Parathyroid adenoma (tissue), 2 donors: ENCODE data around the gene PLEKHG7.

ENCODE experiments used
- H2AFZ ChIP-seq: fragments of 300-600 bp; sonication (generic); one replicate; pipeline ENCODE4 v1.7.0; 2017; ENCODE audit warnings: antibody characterized with exemption, mild to moderate bottlenecking
- H3K27ac ChIP-seq: fragments of 300-600 bp; sonication (generic); one replicate; pipeline ENCODE4 v1.7.0; 2017
- H3K27me3 ChIP-seq: fragments of 300-600 bp; sonication (generic); one replicate; pipeline ENCODE4 v1.7.0; 2017; ENCODE audit warnings: low read length; ENCODE audit not compliant: control insufficient read depth, insufficient read depth
- H3K36me3 ChIP-seq: fragments of 300-600 bp; sonication (generic); one replicate; pipeline ENCODE4 v1.7.0; 2017; ENCODE audit warnings: low read length; ENCODE audit not compliant: control insufficient read depth, insufficient read depth
- H3K4me1 ChIP-seq: fragments of 300-600 bp; sonication (generic); one replicate; pipeline ENCODE4 v1.7.0; 2017; ENCODE audit warnings: control low read depth
- H3K4me2 ChIP-seq: fragments of 300-600 bp; sonication (generic); one replicate; pipeline ENCODE4 v1.7.0; 2017; ENCODE audit warnings: low read length
- H3K4me3 ChIP-seq: fragments of 300-600 bp; sonication (generic); one replicate; pipeline ENCODE4 v1.7.0; 2017; ENCODE audit warnings: low read depth, low read length
- H3K79me2 ChIP-seq: fragments of 300-600 bp; sonication (generic); one replicate; pipeline ENCODE4 v1.7.0; 2017; ENCODE audit warnings: control low read depth
- H3K9ac ChIP-seq: fragments of 300-600 bp; sonication (generic); one replicate; pipeline ENCODE4 v1.7.0; 2017; ENCODE audit warnings: mild to moderate bottlenecking
- H3K9me3 ChIP-seq: fragments of 300-600 bp; sonication (generic); one replicate; pipeline ENCODE4 v1.7.0; 2017; ENCODE audit warnings: low read length; ENCODE audit not compliant: control insufficient read depth
- CTCF ChIP-seq: fragments of 300-600 bp; sonication (generic); IDR thresholded peaks from one replicate; pipeline ENCODE4 v1.7.0; 2017; ENCODE audit warnings: antibody characterized with exemption, mild to moderate bottlenecking
- donor health status: primary hyperparathyroidism.

Gene PLEKHG7

GRCh38 chr12:92737855-92738850 lies 35.4 kb downstream of the PLEKHG7 start:
- no peaks in the 10 kb centered on the region for H3K9me3 ChIP-seq
- H3K4me1 ChIP-seq, result peaks cover 11% of the 10 kb centered on the region
- H3K27me3 ChIP-seq, result no peaks in the 10 kb centered on the region
- no peak overlapping the region for H3K9ac ChIP-seq
- H3K79me2 ChIP-seq, result no peaks in the 10 kb centered on the region
- no peak overlapping the region for H3K4me2 ChIP-seq
- H3K4me3 ChIP-seq, result no peak overlapping the region
- H3K27ac ChIP-seq, result no peak overlapping the region
- no peaks in the 10 kb centered on the region for H3K36me3 ChIP-seq
- no peak for TF ChIP-seq CTCF
- peak overlapping the region; percentile 4 for H2AFZ ChIP-seq

GRCh38 chr12:92739113-92739512 lies 36.3 kb downstream of the PLEKHG7 start:
- peaks cover 11% of the 10 kb centered on the region for H3K4me1 ChIP-seq
- no peaks in the 10 kb centered on the region for H3K36me3 ChIP-seq
- no peaks in the 10 kb centered on the region for H3K27me3 ChIP-seq
- H3K27ac ChIP-seq, result no peak overlapping the region
- H3K9ac ChIP-seq, result no peak overlapping the region
- no peaks in the 10 kb centered on the region for H3K79me2 ChIP-seq
- no peaks in the 10 kb centered on the region for H3K9me3 ChIP-seq
- H2AFZ ChIP-seq, result peak overlapping the region; percentile 3
- H3K4me2 ChIP-seq, result no peak overlapping the region
- no peak for TF ChIP-seq CTCF
- H3K4me3 ChIP-seq, result no peak overlapping the region

GRCh38 chr12:92740411-92740810 lies 37.6 kb downstream of the PLEKHG7 start:
- Histone ChIP-seq H3K27me3 (no peaks in the 10 kb centered on the region), H3K9me3 (no peaks in the 10 kb centered on the region), H3K4me2 (no peak overlapping the region), H3K9ac (no peak overlapping the region), H2AFZ (no peak overlapping the region), H3K4me1 (peaks cover 7% of the 10 kb centered on the region), H3K79me2 (no peaks in the 10 kb centered on the region), H3K4me3 (no peak overlapping the region), H3K36me3 (no peaks in the 10 kb centered on the region), H3K27ac (no peak overlapping the region)
- no peak for TF ChIP-seq CTCF

GRCh38 chr12:92743026-92743425 lies 40.2 kb downstream of the PLEKHG7 start:
- H3K9me3 ChIP-seq, result no peaks in the 10 kb centered on the region
- no peak overlapping the region for H3K9ac ChIP-seq
- TF ChIP-seq CTCF, result no peak
- no peak overlapping the region for H3K4me2 ChIP-seq
- no peak overlapping the region for H3K27ac ChIP-seq
- H3K4me3 ChIP-seq, result no peak overlapping the region
- no peaks in the 10 kb centered on the region for H3K79me2 ChIP-seq
- no peaks in the 10 kb centered on the region for H3K27me3 ChIP-seq
- no peak overlapping the region for H2AFZ ChIP-seq
- H3K4me1 ChIP-seq, result no peaks in the 10 kb centered on the region
- H3K36me3 ChIP-seq, result no peaks in the 10 kb centered on the region
